ELF-1 (cell line): ENCODE results near the gene HS3ST4.

ENCODE experiments used
- DNase-seq: peaks from one replicate; pipeline ENCODE4 v3.0.0-alpha.2; 2016; ENCODE audit warnings: low read depth, low spot score

HS3ST4 gene

GRCh38 chr16:25894093-25894492 is 202.3 kb downstream of the HS3ST4 start:
- DNase-seq = no peak

- no peak for DNase-seq
Measured at GRCh38 chr16:25895380-25895779, 203.6 kb downstream of the HS3ST4 start.

GRCh38 chr16:25896411-25896810 is 204.7 kb downstream of the HS3ST4 start:
- DNase-seq = no peak

GRCh38 chr16:25897702-25898101 is 205.9 kb downstream of the HS3ST4 start:
- DNase-seq = no peak

GRCh38 chr16:25905810-25906209 is 214.1 kb downstream of the HS3ST4 start:
- no peak for DNase-seq

- DNase-seq = no peak
Measured at GRCh38 chr16:25910971-25911370, 219.2 kb downstream of the HS3ST4 start.

GRCh38 chr16:25912321-25912720 is 220.6 kb downstream of the HS3ST4 start:
- DNase-seq = no peak

GRCh38 chr16:25914357-25914962 is 222.7 kb downstream of the HS3ST4 start:
- DNase-seq = peak; percentile 46

GRCh38 chr16:25916037-25916436 is 224.3 kb downstream of the HS3ST4 start:
- DNase-seq = no peak

GRCh38 chr16:25922438-25922837 is 230.7 kb downstream of the HS3ST4 start:
- no peak for DNase-seq

GRCh38 chr16:25925421-25925820 is 233.7 kb downstream of the HS3ST4 start:
- peak; percentile 6 for DNase-seq

GRCh38 chr16:25931473-25932035 is 239.8 kb downstream of the HS3ST4 start:
- no peak for DNase-seq

GRCh38 chr16:25941800-25942499 is 250.2 kb downstream of the HS3ST4 start:
- DNase-seq = no peak

GRCh38 chr16:25950586-25951281 is 259.0 kb downstream of the HS3ST4 start:
- DNase-seq = peak; percentile 93

GRCh38 chr16:25951999-25952398 is 260.2 kb downstream of the HS3ST4 start:
- DNase-seq = no peak

- DNase-seq = no peak
Measured at GRCh38 chr16:25952983-25953382, 261.2 kb downstream of the HS3ST4 start.

GRCh38 chr16:25957707-25958106 is 265.9 kb downstream of the HS3ST4 start:
- no peak for DNase-seq

- no peak for DNase-seq
Measured at GRCh38 chr16:25959221-25959620, 267.5 kb downstream of the HS3ST4 start.

- DNase-seq = no peak
Measured at GRCh38 chr16:25966172-25967097, 274.7 kb downstream of the HS3ST4 start.

GRCh38 chr16:25977121-25977520 is 285.4 kb downstream of the HS3ST4 start:
- DNase-seq = no peak

GRCh38 chr16:25978218-25978617 is 286.5 kb downstream of the HS3ST4 start:
- DNase-seq = no peak
